HK-2 (cell line): Measurements from ENCODE around the gene PIBF1.
"Not testable (repeated sequence)": the region's sequence is repeated elsewhere in the genome, so short reads cannot be mapped to it uniquely, and the experiment has no call there.

Experiments used
- DNase-seq: peaks from one replicate; pipeline ENCODE4 v3.0.0-alpha.2; 2018; ENCODE audit not compliant: unreplicated experiment

Gene PIBF1

GRCh38 chr13:73018336-73018735, 236.4 kb downstream of the PIBF1 start:
- DNase-seq = no peak

- DNase-seq = no peak
These were observed 243.5 kb downstream of the PIBF1 start for GRCh38 chr13:73025217-73026012.

GRCh38 chr13:73034901-73035300, 253.0 kb downstream of the PIBF1 start:
- no peak for DNase-seq

- no peak for DNase-seq
These were observed 253.7 kb downstream of the PIBF1 start for GRCh38 chr13:73035660-73036059.

GRCh38 chr13:73036566-73036965, 254.6 kb downstream of the PIBF1 start:
- no peak for DNase-seq

GRCh38 chr13:73038064-73038463, 256.1 kb downstream of the PIBF1 start:
- no peak for DNase-seq

GRCh38 chr13:73039201-73040108, 257.5 kb downstream of the PIBF1 start:
- DNase-seq = no peak

GRCh38 chr13:73040484-73040883, 258.6 kb downstream of the PIBF1 start:
- DNase-seq = no peak

GRCh38 chr13:73040968-73041596, 259.1 kb downstream of the PIBF1 start:
- no peak for DNase-seq

GRCh38 chr13:73045031-73045430, 263.1 kb downstream of the PIBF1 start:
- DNase-seq = no peak

- not testable (repeated sequence) for DNase-seq
These were observed 266.7 kb downstream of the PIBF1 start for GRCh38 chr13:73048615-73049014.

- no peak for DNase-seq
These were observed 272.8 kb downstream of the PIBF1 start for GRCh38 chr13:73054712-73055111.

GRCh38 chr13:73055813-73056564, 274.1 kb downstream of the PIBF1 start:
- peak; percentile 4 for DNase-seq

- DNase-seq = no peak
These were observed 274.6 kb downstream of the PIBF1 start for GRCh38 chr13:73056565-73056962.

GRCh38 chr13:73057284-73058063, 275.5 kb downstream of the PIBF1 start:
- DNase-seq = no peak

GRCh38 chr13:73058064-73058313, 276.1 kb downstream of the PIBF1 start:
- no peak for DNase-seq

GRCh38 chr13:73058432-73058735, 276.5 kb downstream of the PIBF1 start:
- no peak for DNase-seq

GRCh38 chr13:73058736-73059459, 277.0 kb downstream of the PIBF1 start, which contains the start of gene KLF5:
KLF5 (plus strand) TSS chr13:73059005; CDS start chr13:73059328, 323 bp downstream.
- peak; percentile 93 for DNase-seq

- DNase-seq = peak; percentile 59
These were observed 277.7 kb downstream of the PIBF1 start for GRCh38 chr13:73059460-73060250.
